GM11168 (cell line): Measurements from ENCODE around the gene KCNH1.

ENCODE experiments used
- in situ Hi-C: fragments of 300-500 bp; cut with MboI; formaldehyde crosslinking; loops from one replicate; pipeline ENCODE4 v1.12.0; 2022; ENCODE audit warnings: low sequenced_read_pairs; ENCODE audit not compliant: unreplicated experiment

Gene KCNH1

GRCh38 chr1:210629276-210629675, 504.7 kb downstream of the KCNH1 start:
- in situ Hi-C loops, result no loop called here

GRCh38 chr1:210627755-210628154, 506.2 kb downstream of the KCNH1 start:
- in situ Hi-C loops, result no loop called here
